HG03457 (cell line): ENCODE measurements around the gene C1orf105.
"Not testable (repeated sequence)": the region's sequence is repeated elsewhere in the genome, so short reads cannot be mapped to it uniquely, and the experiment has no call there.

ENCODE experiments used
- ATAC-seq: cut with Tn5 transposase; IDR thresholded peaks from one replicate; pipeline ENCODE4 v1.9.1; 2021; ENCODE audit warnings: moderate number of reproducible peaks; ENCODE audit not compliant: unreplicated experiment

C1orf105 gene

GRCh38 chr1:172484252-172484651 is 63.8 kb downstream of the C1orf105 start:
- ATAC-seq, result no peak

- ATAC-seq, result no peak
Measured at GRCh38 chr1:172485626-172486025, 65.1 kb downstream of the C1orf105 start.

GRCh38 chr1:172486805-172487454 is 66.4 kb downstream of the C1orf105 start:
- no peak for ATAC-seq

- no peak for ATAC-seq
Measured at GRCh38 chr1:172487550-172487949, 67.1 kb downstream of the C1orf105 start.

GRCh38 chr1:172488393-172488792 is 67.9 kb downstream of the C1orf105 start:
- ATAC-seq, result no peak

GRCh38 chr1:172489847-172490246 is 69.4 kb downstream of the C1orf105 start:
- no peak for ATAC-seq

GRCh38 chr1:172492421-172492820 is 71.9 kb downstream of the C1orf105 start:
- ATAC-seq, result no peak

GRCh38 chr1:172494166-172494565 is 73.7 kb downstream of the C1orf105 start:
- ATAC-seq, result no peak

- not testable (repeated sequence) for ATAC-seq
Measured at GRCh38 chr1:172496127-172496526, 75.6 kb downstream of the C1orf105 start.

- ATAC-seq, result no peak
Measured at GRCh38 chr1:172496678-172497077, 76.2 kb downstream of the C1orf105 start.

- no peak for ATAC-seq
Measured at GRCh38 chr1:172497230-172497629, 76.7 kb downstream of the C1orf105 start.

- no peak for ATAC-seq
Measured at GRCh38 chr1:172498857-172499256, 78.4 kb downstream of the C1orf105 start.

- ATAC-seq, result no peak
Measured at GRCh38 chr1:172499636-172500141, 79.2 kb downstream of the C1orf105 start.

- ATAC-seq, result no peak
Measured at GRCh38 chr1:172500207-172500606, 79.7 kb downstream of the C1orf105 start.

GRCh38 chr1:172507741-172508140 is 87.3 kb downstream of the C1orf105 start:
- no peak for ATAC-seq

- no peak for ATAC-seq
Measured at GRCh38 chr1:172510479-172510878, 90.0 kb downstream of the C1orf105 start.

GRCh38 chr1:172512591-172512990 is 92.1 kb downstream of the C1orf105 start:
- ATAC-seq, result no peak

GRCh38 chr1:172513479-172513878 is 93.0 kb downstream of the C1orf105 start:
- ATAC-seq, result no peak

GRCh38 chr1:172514108-172514507 is 93.6 kb downstream of the C1orf105 start:
- no peak for ATAC-seq

- no peak for ATAC-seq
Measured at GRCh38 chr1:172515436-172515835, 95.0 kb downstream of the C1orf105 start.

- ATAC-seq, result no peak
Measured at GRCh38 chr1:172515927-172516326, 95.4 kb downstream of the C1orf105 start.

- ATAC-seq, result no peak
Measured at GRCh38 chr1:172517081-172517480, 96.6 kb downstream of the C1orf105 start.

GRCh38 chr1:172517545-172517944 is 97.1 kb downstream of the C1orf105 start:
- no peak for ATAC-seq
